ENCODE data around the gene DCPS. TPM values are rescaled to one million over a fixed set of nuclear protein-coding genes. Genes with fewer than 3 reads are reported as not detected.

Gene DCPS
- total and polyA plus RNA-seq, 2 of the 4 experiments (the other 2 are of a cell fraction) = 19.7 to 34.8 TPM

DNA sequence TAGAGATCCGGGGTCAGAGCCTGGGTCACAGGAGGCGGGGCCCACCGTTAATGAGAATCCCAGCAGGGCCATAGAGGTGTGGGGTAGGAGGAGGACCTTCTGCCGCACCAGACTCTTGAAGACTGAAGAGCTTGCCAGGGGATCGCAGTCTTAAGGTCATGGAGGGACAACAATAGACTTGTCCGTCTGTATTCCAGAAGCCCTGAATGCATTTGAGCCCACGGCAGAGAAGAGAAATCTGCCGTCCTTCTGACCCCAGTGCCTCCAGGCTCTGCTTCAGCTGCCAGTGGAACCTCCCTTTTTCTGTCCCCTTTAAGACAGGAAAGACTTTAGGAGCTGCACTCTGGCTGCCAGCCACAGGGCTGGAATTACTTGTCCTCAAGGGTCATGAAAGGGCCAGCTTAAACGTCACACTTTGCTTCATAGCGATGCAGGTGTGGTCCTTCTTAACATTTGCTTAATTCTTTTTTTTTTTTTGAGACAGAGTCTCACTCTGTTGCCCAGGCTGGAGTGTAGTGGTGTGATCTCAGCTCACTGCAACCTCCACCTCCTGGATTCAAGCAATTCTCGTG is 36.1 kb downstream of the DCPS start:
- DNase-seq (peak; percentile 62), ATAC-seq (ENCODE audit: low read depth) (no peak)
- in situ Hi-C loops (cut with MboI; ENCODE audit: low sequenced_read_pairs) = no loop called here

More for the DNA sequence above, 36.1 kb downstream of the DCPS start:
- no TSS peak for BruUV-seq (replicated peaks)
- intact Hi-C loops (cut with micrococcal nuclease) (no loop called here), dilution Hi-C loops (cut with HindIII; ENCODE audit: low sequenced_read_pairs, unreplicated experiment) (no loop called here)
- H2BK5ac ChIP-seq (ENCODE audit: low read depth, low read length, poor library complexity, severe bottlenecking) = no peak overlapping the region
- H2AK5ac ChIP-seq (ENCODE audit: low read depth, low read length) = no peak overlapping the region
- no peak overlapping the region for H3K27ac ChIP-seq (ENCODE audit: insufficient read depth, low read length)
- TF ChIP-seq, protein P1, sequence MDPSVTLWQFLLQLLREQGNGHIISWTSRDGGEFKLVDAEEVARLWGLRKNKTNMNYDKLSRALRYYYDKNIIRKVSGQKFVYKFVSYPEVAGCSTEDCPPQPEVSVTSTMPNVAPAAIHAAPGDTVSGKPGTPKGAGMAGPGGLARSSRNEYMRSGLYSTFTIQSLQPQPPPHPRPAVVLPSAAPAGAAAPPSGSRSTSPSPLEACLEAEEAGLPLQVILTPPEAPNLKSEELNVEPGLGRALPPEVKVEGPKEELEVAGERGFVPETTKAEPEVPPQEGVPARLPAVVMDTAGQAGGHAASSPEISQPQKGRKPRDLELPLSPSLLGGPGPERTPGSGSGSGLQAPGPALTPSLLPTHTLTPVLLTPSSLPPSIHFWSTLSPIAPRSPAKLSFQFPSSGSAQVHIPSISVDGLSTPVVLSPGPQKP (IDR thresholded peaks at IDR 0.05; ENCODE audit: borderline replicate concordance, low read depth, low read length) = no peak
- ChIA-PET POLR2A (ENCODE audit: unreplicated experiment) (no interaction called here), CTCF (no interaction called here)
- no peak overlapping the region for H3K4ac ChIP-seq (ENCODE audit: low read depth, low read length)
- no peak overlapping the region for H4K8ac ChIP-seq (ENCODE audit: low read depth in 2 of 2, low read length in 2 of 2)
- peaks cover 1% of the 10 kb centered on the region; the same call in 1 of the 2 replicates for H4K20me1 ChIP-seq (ENCODE audit: insufficient read depth, low read length)
- H3K27me3 ChIP-seq (ENCODE audit: control insufficient read depth, insufficient read depth, low read length) = no peaks in the 10 kb centered on the region
- WGBS, 2 experiments (ENCODE audit: extremely low coverage in 2 of 2, insufficient read length in 1 of 2) = 71% methylated on average over 4 of the region's 11 CpGs; no CpG with 5 or more reads in 1 of the 2 experiments
- H3K14ac ChIP-seq (replicated peaks; ENCODE audit: low read depth, low read length) = 0 out of 2 replicates have a peak overlapping the region, but pooled peaks have one; percentile 15
- peaks cover 12% of the 10 kb centered on the region for H3K4me1 ChIP-seq (ENCODE audit: control insufficient read depth, insufficient read depth, low read length)
- H3K56ac ChIP-seq (ENCODE audit: extremely low read depth, insufficient read depth, low read length) = no peak overlapping the region
- H3K79me1 ChIP-seq (ENCODE audit: low read depth in 1 of 2, low read length in 2 of 2) = peaks cover 0 to 11% of the 10 kb centered on the region in 2 experiments; a peak in 1 of 4 replicates
- H2AK9ac ChIP-seq (replicated peaks; ENCODE audit: low read depth, low read length, poor library complexity) = no peak overlapping the region
- H2BK20ac ChIP-seq (ENCODE audit: low read depth, low read length) = no peak overlapping the region
- H3K4me2 ChIP-seq (ENCODE audit: low read depth, low read length) = no peak overlapping the region
- peaks cover 11% of the 10 kb centered on the region; the same call in 1 of the 2 replicates for H3K36me3 ChIP-seq (ENCODE audit: control insufficient read depth, insufficient read depth, low read length)
- H3K9me1 ChIP-seq (ENCODE audit: insufficient read depth, low read length) = peaks cover 24% of the 10 kb centered on the region
- no peak overlapping the region for H4K5ac ChIP-seq (ENCODE audit: low read depth, low read length)
- H3K23ac ChIP-seq (ENCODE audit: low read depth, low read length) = no peak overlapping the region
- H2AFZ ChIP-seq (replicated peaks; ENCODE audit: low read length, poor library complexity) = no peak overlapping the region
- no peak overlapping the region; the same call in 1 of the 2 replicates for H2BK120ac ChIP-seq (ENCODE audit: low read depth, low read length)
- no peak overlapping the region for H3K18ac ChIP-seq (ENCODE audit: low read depth, low read length)
- H3K9me3 ChIP-seq (ENCODE audit: control insufficient read depth, insufficient read depth, low read length) = no peaks in the 10 kb centered on the region
- H3K9ac ChIP-seq (ENCODE audit: low read depth, low read length) = no peak overlapping the region
- H4K91ac ChIP-seq (ENCODE audit: insufficient read depth, low read depth, low read length) = no peak overlapping the region
- H2BK15ac ChIP-seq (ENCODE audit: low read depth, low read length) = no peak overlapping the region
- no peak overlapping the region for H3K4me3 ChIP-seq (ENCODE audit: insufficient read depth, low read depth, low read length)

Data from IMR-90 (cell line).